HG02571 (cell line): ENCODE measurements around the gene AMBRA1.

ENCODE experiments used
- ATAC-seq: cut with Tn5 transposase; IDR thresholded peaks from one replicate; pipeline ENCODE4 v1.9.1; 2021; ENCODE audit warnings: mild to moderate bottlenecking, moderate library complexity; ENCODE audit not compliant: unreplicated experiment

The AMBRA1 gene

GRCh38 chr11:46445920-46446771 is 147.7 kb downstream of the AMBRA1 start:
- ATAC-seq = no peak

- no peak for ATAC-seq
Observed at GRCh38 chr11:46445192-46445919, 148.5 kb downstream of the AMBRA1 start.

- no peak for ATAC-seq
Observed at GRCh38 chr11:46444305-46444704, 149.5 kb downstream of the AMBRA1 start.

- ATAC-seq = no peak
Observed at GRCh38 chr11:46438211-46438610, 155.6 kb downstream of the AMBRA1 start.

DNA sequence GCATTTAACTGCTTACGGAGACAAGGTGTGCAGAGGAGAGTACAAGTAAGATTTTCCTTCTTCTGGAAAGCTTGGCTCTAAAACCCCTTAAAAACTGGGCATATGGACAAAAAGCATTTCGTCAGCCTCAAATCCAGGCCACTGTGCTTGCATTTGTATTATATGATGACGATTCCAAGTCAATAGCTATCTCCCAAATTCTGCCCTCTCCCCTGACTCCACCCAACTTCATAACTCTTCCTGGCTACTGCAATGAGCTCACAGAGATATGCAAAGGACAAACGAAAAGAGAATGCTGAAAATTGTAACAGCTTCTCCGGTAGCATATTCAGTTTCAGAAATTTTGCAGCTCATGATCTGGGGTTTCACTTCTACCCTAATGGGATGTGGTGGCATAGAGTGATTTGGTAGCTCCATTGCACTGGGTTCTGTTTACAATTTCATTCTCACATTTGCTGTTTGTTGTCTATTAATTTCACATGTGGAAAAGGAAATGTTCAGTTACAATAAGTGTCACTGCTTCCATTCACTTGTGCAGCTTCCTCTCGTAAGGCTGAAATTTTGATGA is 156.6 kb downstream of the AMBRA1 start:
- no peak for ATAC-seq

DNA sequence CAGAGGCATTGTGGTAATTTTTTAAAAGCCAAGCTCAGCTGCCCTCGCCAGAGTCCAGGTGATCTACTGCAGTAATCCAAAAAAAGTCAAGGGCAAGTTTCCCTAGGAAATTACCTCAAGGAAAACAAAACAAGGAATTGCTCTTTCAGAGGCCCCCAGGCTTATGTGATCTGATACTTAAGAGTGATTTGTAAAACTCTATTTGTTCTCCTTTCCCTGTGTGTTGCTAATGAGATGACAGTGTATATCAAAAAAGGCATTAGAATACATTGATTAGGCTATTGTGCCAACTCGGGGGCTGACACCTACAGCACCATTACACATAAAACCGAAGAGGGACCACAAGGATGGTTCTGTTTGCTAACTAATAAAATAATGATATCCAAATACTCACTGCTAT is 157.7 kb downstream of the AMBRA1 start:
- no peak for ATAC-seq

DNA sequence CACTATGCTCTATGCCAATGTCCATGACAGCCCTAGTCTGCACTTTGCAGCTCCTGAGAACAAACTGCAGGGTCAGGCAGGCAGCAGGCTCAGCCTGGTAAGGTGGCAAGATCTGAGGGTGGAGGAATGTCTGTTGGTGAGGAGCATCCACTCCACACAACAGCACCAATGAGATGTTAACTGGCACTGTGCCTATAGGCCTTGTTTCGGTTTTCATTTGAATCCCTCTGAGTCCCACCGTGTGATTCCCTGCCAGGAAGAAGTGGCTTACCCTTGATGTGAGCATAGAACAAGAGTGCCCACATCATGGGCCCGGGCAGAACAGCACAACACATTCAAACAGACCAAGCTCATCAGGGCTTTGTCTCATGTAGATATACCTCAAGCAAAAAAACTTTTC is 158.1 kb downstream of the AMBRA1 start:
- ATAC-seq = no peak

DNA sequence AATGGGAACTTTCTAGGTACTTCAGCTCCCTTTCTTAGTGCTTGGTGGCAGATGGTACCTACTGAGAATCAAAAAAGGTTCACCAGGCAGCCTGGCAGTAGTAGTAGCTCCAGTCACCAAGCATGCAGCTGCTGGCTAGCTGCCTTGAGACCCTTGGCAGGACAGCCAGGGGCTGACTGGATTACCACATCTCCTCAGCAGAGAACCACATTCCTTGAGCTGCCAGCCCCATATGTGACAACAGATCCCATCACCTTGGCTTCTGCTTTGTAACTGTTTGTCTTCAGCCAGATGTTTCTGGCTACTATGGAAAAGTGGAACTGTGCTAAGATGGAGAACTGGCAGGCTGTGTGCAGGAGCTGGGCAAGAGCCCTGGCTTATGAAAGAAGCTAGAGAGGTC is 162.6 kb downstream of the AMBRA1 start:
- no peak for ATAC-seq

GRCh38 chr11:46429717-46430116 is 164.1 kb downstream of the AMBRA1 start:
- ATAC-seq = no peak

- ATAC-seq = no peak
Observed at GRCh38 chr11:46427364-46427763, 166.5 kb downstream of the AMBRA1 start.

DNA sequence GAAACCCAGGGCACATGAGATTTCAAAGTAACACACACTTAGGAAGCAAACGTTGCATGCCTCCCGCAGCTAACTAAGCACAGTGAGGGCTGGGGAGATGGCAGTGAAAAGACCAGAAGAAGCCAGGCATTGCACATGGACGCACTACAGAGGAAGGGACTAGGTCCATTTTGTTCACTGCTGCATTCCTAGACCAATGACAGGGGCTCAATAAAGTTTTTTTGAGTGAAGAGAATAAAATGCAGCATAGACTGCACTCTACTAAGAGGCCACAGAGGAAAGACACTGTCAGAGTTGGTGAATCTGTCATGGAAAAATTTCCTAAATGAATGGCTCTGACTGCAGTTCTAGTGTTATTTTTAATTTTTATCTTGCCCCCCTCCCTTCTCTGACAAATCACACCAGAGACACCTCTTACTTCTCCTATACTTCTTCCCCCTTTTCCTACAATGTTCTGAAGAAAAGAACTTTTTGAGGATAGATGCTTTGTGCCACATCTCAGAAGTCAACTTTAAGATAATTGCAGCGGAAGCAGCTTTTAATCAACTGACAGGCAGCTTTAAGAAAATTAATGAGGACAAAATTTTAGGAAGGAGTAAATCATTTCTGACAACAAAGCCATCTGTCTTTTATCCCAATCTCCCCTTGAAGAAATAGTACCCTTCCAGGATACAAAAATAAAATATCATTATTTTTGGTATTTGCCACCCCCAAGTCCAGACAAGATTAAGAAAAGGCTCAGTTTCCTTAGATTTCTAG is 167.4 kb downstream of the AMBRA1 start:
- no peak for ATAC-seq

DNA sequence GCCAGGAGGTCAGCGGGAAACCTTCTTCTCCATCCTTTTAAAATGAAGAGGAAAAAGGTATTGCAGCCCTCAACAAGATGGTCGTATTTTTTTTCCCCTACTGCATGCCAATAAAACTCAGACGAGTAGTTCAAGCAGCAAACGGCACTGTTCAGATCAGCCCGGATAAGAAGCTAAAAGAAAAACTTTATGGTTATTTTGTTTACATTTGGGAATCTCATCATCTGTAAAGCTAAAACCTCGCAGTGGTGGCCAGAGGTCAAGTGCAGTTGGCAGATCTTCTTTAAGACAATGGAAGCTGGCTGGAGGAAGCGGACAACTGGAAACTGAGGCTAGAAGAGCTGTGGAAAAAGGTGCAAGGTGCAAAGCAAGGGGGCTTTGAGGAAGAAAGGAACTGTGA is 171.2 kb downstream of the AMBRA1 start:
- no peak for ATAC-seq

GRCh38 chr11:46421257-46421880 is 172.5 kb downstream of the AMBRA1 start:
- no peak for ATAC-seq

GRCh38 chr11:46420513-46420912 is 173.3 kb downstream of the AMBRA1 start:
- no peak for ATAC-seq

DNA sequence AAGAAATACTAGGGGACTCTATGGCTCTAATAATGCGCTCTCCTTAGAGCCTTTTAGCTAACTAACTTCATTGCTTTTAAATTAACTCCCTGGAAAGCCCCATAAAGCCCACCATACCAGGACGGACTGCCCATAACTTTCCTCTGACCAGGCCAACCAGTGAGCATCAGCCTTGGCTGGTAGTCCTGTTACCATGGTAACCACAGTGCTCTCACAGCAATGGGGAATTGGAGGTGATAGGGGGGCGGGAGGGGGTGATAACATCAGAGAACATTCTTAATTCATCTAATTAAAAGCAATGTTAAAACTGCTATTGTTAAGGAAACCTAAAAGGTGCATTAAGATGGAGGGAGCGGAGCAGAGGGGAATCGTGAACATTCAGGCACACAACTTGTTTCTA is 175.1 kb downstream of the AMBRA1 start:
- ATAC-seq = no peak

GRCh38 chr11:46417711-46418110 is 176.1 kb downstream of the AMBRA1 start:
- no peak for ATAC-seq

- ATAC-seq = no peak
Observed at GRCh38 chr11:46414879-46415278, 178.9 kb downstream of the AMBRA1 start.

- ATAC-seq = no peak
Observed at GRCh38 chr11:46414466-46414796, 179.4 kb downstream of the AMBRA1 start.

GRCh38 chr11:46413760-46414465 is 179.9 kb downstream of the AMBRA1 start:
- ATAC-seq = no peak

DNA sequence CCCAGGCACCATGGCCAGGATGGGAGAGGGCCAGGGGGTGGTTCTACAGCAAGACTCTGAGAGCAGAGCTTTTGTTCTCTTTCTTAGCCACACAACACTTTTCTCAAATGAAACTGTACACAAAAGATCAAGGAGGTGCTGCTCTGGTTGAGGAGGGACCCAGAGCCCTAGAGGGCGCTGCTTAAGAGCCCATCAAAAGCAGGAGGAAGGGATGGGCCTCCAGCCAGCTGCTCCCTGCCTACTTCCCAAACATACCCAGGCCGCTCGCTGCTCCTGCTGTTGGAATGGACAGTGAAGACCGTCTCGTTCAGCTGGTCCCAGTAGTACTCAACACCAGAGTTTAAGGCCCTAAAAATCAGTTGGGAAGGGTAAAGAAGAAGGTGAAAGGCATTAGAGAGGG is 183.8 kb downstream of the AMBRA1 start:
- no peak for ATAC-seq
